ENCODE results near the gene KLRC1.
A peak's percentile ranks its signal among the peaks of the same experiment; 100 is the strongest.

The KLRC1 gene

DNA sequence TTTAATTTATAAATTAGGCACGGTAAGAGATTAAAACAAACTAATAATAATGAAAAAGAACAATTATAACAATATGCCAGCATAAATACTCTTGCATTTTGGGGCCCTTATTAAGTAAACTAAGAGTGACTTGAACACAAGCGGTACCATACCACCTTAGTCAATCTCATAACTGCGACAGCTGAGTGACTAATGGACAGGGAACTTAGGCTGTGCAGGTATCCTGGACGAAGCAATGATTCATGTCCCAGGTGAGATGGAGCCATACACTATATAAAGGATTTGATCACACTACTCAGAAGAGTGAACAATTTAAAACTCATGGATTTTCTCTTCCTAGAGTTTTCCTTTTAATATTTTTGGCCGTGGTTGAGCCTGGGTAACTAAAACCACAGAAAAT is 47.9 kb downstream of the KLRC1 start:
- Histone ChIP-seq H3K9ac (no peak overlapping the region), H2AFZ (ENCODE audit: low read depth) (no peak overlapping the region), H3K79me2 (ENCODE audit: insufficient read depth, low read depth) (no peaks in the 10 kb centered on the region), H3K4me3 (IDR thresholded peaks at IDR 0.05; ENCODE audit: insufficient read depth, low read depth, low read length) (no peak overlapping the region), H3K27me3 (ENCODE audit: insufficient read depth, low read depth) (no peaks in the 10 kb centered on the region), H3K36me3 (ENCODE audit: insufficient read depth) (no peaks in the 10 kb centered on the region), H3K27ac (no peak overlapping the region), H4K20me1 (ENCODE audit: insufficient read depth) (no peaks in the 10 kb centered on the region), H3K4me2 (no peak overlapping the region), H3K4me1 (ENCODE audit: low read depth, poor library complexity, severe bottlenecking) (peaks cover 6% of the 10 kb centered on the region)
- TF ChIP-seq, protein P1, sequence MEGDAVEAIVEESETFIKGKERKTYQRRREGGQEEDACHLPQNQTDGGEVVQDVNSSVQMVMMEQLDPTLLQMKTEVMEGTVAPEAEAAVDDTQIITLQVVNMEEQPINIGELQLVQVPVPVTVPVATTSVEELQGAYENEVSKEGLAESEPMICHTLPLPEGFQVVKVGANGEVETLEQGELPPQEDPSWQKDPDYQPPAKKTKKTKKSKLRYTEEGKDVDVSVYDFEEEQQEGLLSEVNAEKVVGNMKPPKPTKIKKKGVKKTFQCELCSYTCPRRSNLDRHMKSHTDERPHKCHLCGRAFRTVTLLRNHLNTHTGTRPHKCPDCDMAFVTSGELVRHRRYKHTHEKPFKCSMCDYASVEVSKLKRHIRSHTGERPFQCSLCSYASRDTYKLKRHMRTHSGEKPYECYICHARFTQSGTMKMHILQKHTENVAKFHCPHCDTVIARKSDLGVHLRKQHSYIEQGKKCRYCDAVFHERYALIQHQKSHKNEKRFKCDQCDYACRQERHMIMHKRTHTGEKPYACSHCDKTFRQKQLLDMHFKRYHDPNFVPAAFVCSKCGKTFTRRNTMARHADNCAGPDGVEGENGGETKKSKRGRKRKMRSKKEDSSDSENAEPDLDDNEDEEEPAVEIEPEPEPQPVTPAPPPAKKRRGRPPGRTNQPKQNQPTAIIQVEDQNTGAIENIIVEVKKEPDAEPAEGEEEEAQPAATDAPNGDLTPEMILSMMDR (conservative IDR thresholded peaks at IDR 0.05; ENCODE audit: low read depth, low read length), result no peak

DNA sequence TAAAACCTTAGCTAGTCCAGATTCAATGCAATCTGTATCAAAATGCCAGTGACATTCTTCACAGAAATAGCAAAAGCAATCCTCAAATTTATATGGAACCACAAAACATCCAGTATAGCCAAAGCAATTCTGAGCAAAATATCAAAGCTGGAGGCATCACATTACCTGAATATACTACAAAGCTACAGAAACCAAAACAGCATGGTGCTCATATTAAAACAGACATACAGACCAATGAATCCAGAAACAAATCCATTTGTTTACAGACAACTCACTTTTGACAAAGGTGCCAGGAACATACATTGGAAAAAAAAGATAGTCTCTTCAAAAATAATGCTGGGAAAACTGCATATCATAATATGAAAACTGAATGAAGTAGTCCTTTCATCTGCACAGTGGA is 48.4 kb downstream of the KLRC1 start:
- no peak overlapping the region for H3K9ac ChIP-seq
- TF ChIP-seq, protein P1 (conservative IDR thresholded peaks at IDR 0.05; ENCODE audit: low read depth, low read length), result no peak
- H3K79me2 ChIP-seq (ENCODE audit: insufficient read depth, low read depth), result no peaks in the 10 kb centered on the region
- no peak overlapping the region for H3K4me2 ChIP-seq
- no peaks in the 10 kb centered on the region for H4K20me1 ChIP-seq (ENCODE audit: insufficient read depth)
- no peaks in the 10 kb centered on the region for H3K27me3 ChIP-seq (ENCODE audit: insufficient read depth, low read depth)
- H3K36me3 ChIP-seq (ENCODE audit: insufficient read depth), result no peaks in the 10 kb centered on the region
- no peak overlapping the region for H3K4me3 ChIP-seq (IDR thresholded peaks at IDR 0.05; ENCODE audit: insufficient read depth, low read depth, low read length)
- H3K27ac ChIP-seq, result no peak overlapping the region
- peaks cover 6% of the 10 kb centered on the region for H3K4me1 ChIP-seq (ENCODE audit: low read depth, poor library complexity, severe bottlenecking)
- no peak overlapping the region for H2AFZ ChIP-seq (ENCODE audit: low read depth)

DNA sequence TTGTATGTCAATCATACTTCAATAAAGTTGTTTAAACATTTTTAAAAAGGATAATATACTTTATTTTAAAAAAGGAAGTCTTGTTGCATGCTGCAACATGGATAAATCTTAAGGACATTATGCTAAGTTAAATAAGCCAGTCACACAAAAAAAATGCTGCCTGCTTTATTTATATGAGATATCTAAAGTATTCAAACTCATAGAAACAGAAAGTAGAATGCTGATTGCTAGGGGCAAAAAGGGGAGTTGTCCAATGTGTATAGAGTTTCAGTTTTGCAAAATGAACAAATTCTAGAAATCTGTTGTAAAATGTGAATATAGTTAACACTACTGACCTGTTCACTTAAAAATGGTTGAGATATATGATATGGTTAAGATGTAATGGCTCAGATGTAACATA is 52.3 kb downstream of the KLRC1 start:
- H3K4me3 ChIP-seq (IDR thresholded peaks at IDR 0.05; ENCODE audit: insufficient read depth, low read depth, low read length), result no peak overlapping the region
- no peak overlapping the region for H3K9ac ChIP-seq
- no peak overlapping the region for H2AFZ ChIP-seq (ENCODE audit: low read depth)
- H3K79me2 ChIP-seq (ENCODE audit: insufficient read depth, low read depth), result no peaks in the 10 kb centered on the region
- H3K36me3 ChIP-seq (ENCODE audit: insufficient read depth), result no peaks in the 10 kb centered on the region
- no peak overlapping the region for H3K27ac ChIP-seq
- TF ChIP-seq, protein P1 (conservative IDR thresholded peaks at IDR 0.05; ENCODE audit: low read depth, low read length), result no peak
- no peaks in the 10 kb centered on the region for H4K20me1 ChIP-seq (ENCODE audit: insufficient read depth)
- no peak overlapping the region for H3K4me2 ChIP-seq
- H3K4me1 ChIP-seq (ENCODE audit: low read depth, poor library complexity, severe bottlenecking), result peaks cover 30% of the 10 kb centered on the region
- H3K27me3 ChIP-seq (ENCODE audit: insufficient read depth, low read depth), result no peaks in the 10 kb centered on the region; the same call in 1 of the 2 replicates

DNA sequence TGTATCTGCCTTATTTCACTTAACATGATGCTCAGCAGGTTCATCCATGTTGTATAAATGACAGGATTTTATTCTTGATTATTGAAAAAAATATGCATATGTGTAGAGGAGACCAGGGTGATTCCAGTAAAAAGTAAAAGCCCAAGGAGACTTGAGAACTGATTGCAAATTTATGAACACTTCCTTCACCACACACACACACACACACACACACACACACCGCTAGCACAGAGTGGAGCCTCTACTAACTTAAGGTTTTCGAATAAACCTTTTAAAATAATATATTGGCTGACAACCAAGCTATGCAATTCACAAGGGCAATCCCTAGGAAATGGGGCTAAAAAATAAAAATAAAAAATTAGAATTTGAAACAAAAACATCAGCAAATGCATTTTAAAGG is 55.0 kb downstream of the KLRC1 start:
- TF ChIP-seq, protein P1 (conservative IDR thresholded peaks at IDR 0.05; ENCODE audit: low read depth, low read length), result no peak
- Histone ChIP-seq H3K36me3 (ENCODE audit: insufficient read depth) (no peaks in the 10 kb centered on the region), H3K79me2 (ENCODE audit: insufficient read depth, low read depth) (no peaks in the 10 kb centered on the region), H3K4me3 (IDR thresholded peaks at IDR 0.05; ENCODE audit: insufficient read depth, low read depth, low read length) (no peak overlapping the region), H3K27ac (no peak overlapping the region), H3K9ac (no peak overlapping the region), H3K4me2 (peak overlapping the region; percentile 49), H3K27me3 (ENCODE audit: insufficient read depth, low read depth) (no peaks in the 10 kb centered on the region; the same call in 1 of the 2 replicates), H2AFZ (ENCODE audit: low read depth) (no peak overlapping the region), H4K20me1 (ENCODE audit: insufficient read depth) (no peaks in the 10 kb centered on the region), H3K4me1 (ENCODE audit: low read depth, poor library complexity, severe bottlenecking) (peaks cover 42% of the 10 kb centered on the region)
